Neuron (in vitro differentiated cells): Measurements from ENCODE around the gene ERBB4.

ENCODE experiments used
- H2AFZ ChIP-seq: one replicate; pipeline ENCODE4 v1.6.1; 2013; ENCODE audit warnings: low read depth, mild to moderate bottlenecking, inconsistent platforms, low read length, moderate library complexity
- H3K27me3 ChIP-seq: one replicate; pipeline ENCODE4 v1.6.1; 2013; ENCODE audit warnings: low read length; ENCODE audit not compliant: insufficient read depth
- H3K36me3 ChIP-seq: one replicate; pipeline ENCODE4 v1.6.1; 2013; ENCODE audit warnings: low read length; ENCODE audit not compliant: insufficient read depth
- H3K4me1 ChIP-seq: one replicate; pipeline ENCODE4 v1.6.1; 2013; ENCODE audit warnings: low read length; ENCODE audit not compliant: insufficient read depth
- H3K4me3 ChIP-seq: 2 replicates; pipeline ENCODE4 v1.5.1; 2013; ENCODE audit warnings: mild to moderate bottlenecking, low read length, moderate library complexity
- H3K9me3 ChIP-seq: one replicate; pipeline ENCODE4 v1.6.1; 2013; ENCODE audit warnings: low read length

ERBB4 gene

GRCh38 chr2:211463397-211463796 lies 1075.2 kb downstream of the ERBB4 start:
- H3K4me1 ChIP-seq, result peaks cover 10% of the 10 kb centered on the region
- H3K4me3 ChIP-seq, result no peak overlapping the region
- H3K9me3 ChIP-seq, result peaks cover 2% of the 10 kb centered on the region
- no peaks in the 10 kb centered on the region for H3K36me3 ChIP-seq
- no peak overlapping the region for H2AFZ ChIP-seq
- no peaks in the 10 kb centered on the region for H3K27me3 ChIP-seq

- Histone ChIP-seq H2AFZ (no peak overlapping the region), H3K36me3 (no peaks in the 10 kb centered on the region), H3K27me3 (no peaks in the 10 kb centered on the region), H3K9me3 (peaks cover 2% of the 10 kb centered on the region), H3K4me1 (peaks cover 6% of the 10 kb centered on the region), H3K4me3 (no peak overlapping the region)
Measured at GRCh38 chr2:211458974-211459373, 1079.6 kb downstream of the ERBB4 start.

- Histone ChIP-seq H3K9me3 (peaks cover 2% of the 10 kb centered on the region), H3K4me3 (no peak overlapping the region), H3K4me1 (peaks cover 6% of the 10 kb centered on the region), H3K36me3 (no peaks in the 10 kb centered on the region), H3K27me3 (no peaks in the 10 kb centered on the region), H2AFZ (no peak overlapping the region)
Measured at GRCh38 chr2:211457325-211457724, 1081.3 kb downstream of the ERBB4 start.

GRCh38 chr2:211455216-211455841 lies 1083.3 kb downstream of the ERBB4 start:
- H3K4me1 ChIP-seq, result peaks cover 6% of the 10 kb centered on the region
- H3K27me3 ChIP-seq, result no peaks in the 10 kb centered on the region
- H3K4me3 ChIP-seq, result no peak overlapping the region
- H2AFZ ChIP-seq, result no peak overlapping the region
- no peaks in the 10 kb centered on the region for H3K9me3 ChIP-seq
- H3K36me3 ChIP-seq, result no peaks in the 10 kb centered on the region

GRCh38 chr2:211454679-211455078 lies 1083.9 kb downstream of the ERBB4 start:
- no peaks in the 10 kb centered on the region for H3K27me3 ChIP-seq
- H3K9me3 ChIP-seq, result no peaks in the 10 kb centered on the region
- no peaks in the 10 kb centered on the region for H3K36me3 ChIP-seq
- no peak overlapping the region for H2AFZ ChIP-seq
- H3K4me1 ChIP-seq, result peaks cover 6% of the 10 kb centered on the region
- H3K4me3 ChIP-seq, result no peak overlapping the region

- H3K9me3 ChIP-seq, result no peaks in the 10 kb centered on the region
- no peak overlapping the region for H2AFZ ChIP-seq
- peaks cover 6% of the 10 kb centered on the region for H3K4me1 ChIP-seq
- no peaks in the 10 kb centered on the region for H3K36me3 ChIP-seq
- H3K4me3 ChIP-seq, result no peak overlapping the region
- H3K27me3 ChIP-seq, result no peaks in the 10 kb centered on the region
Measured at GRCh38 chr2:211453311-211453887, 1085.2 kb downstream of the ERBB4 start.

GRCh38 chr2:211451642-211452041 lies 1087.0 kb downstream of the ERBB4 start:
- Histone ChIP-seq H3K36me3 (no peaks in the 10 kb centered on the region), H3K9me3 (no peaks in the 10 kb centered on the region), H3K4me1 (peaks cover 6% of the 10 kb centered on the region), H3K27me3 (no peaks in the 10 kb centered on the region), H3K4me3 (no peak overlapping the region), H2AFZ (no peak overlapping the region)

GRCh38 chr2:211449819-211450218 lies 1088.8 kb downstream of the ERBB4 start:
- Histone ChIP-seq H3K27me3 (no peaks in the 10 kb centered on the region), H2AFZ (no peak overlapping the region), H3K9me3 (no peaks in the 10 kb centered on the region), H3K36me3 (no peaks in the 10 kb centered on the region), H3K4me3 (no peak overlapping the region), H3K4me1 (peaks cover 3% of the 10 kb centered on the region)

- no peak overlapping the region for H3K4me3 ChIP-seq
- no peak overlapping the region for H2AFZ ChIP-seq
- H3K9me3 ChIP-seq, result no peaks in the 10 kb centered on the region
- no peaks in the 10 kb centered on the region for H3K27me3 ChIP-seq
- H3K4me1 ChIP-seq, result no peaks in the 10 kb centered on the region
- no peaks in the 10 kb centered on the region for H3K36me3 ChIP-seq
Measured at GRCh38 chr2:211447548-211447947, 1091.1 kb downstream of the ERBB4 start.

GRCh38 chr2:211440107-211440506 lies 1098.5 kb downstream of the ERBB4 start:
- H3K4me1 ChIP-seq, result no peaks in the 10 kb centered on the region

GRCh38 chr2:211439011-211439410 lies 1099.6 kb downstream of the ERBB4 start:
- Histone ChIP-seq H3K4me1 (no peaks in the 10 kb centered on the region), H3K9me3 (no peaks in the 10 kb centered on the region), H3K36me3 (no peaks in the 10 kb centered on the region)

More at GRCh38 chr2:211440107-211440506, 1098.5 kb downstream of the ERBB4 start:
- H3K27me3 ChIP-seq, result no peaks in the 10 kb centered on the region
- no peaks in the 10 kb centered on the region for H3K9me3 ChIP-seq
- no peaks in the 10 kb centered on the region for H3K36me3 ChIP-seq
- H3K4me3 ChIP-seq, result no peak overlapping the region
- no peak overlapping the region for H2AFZ ChIP-seq

GRCh38 chr2:211437396-211437795 lies 1101.2 kb downstream of the ERBB4 start:
- no peaks in the 10 kb centered on the region for H3K27me3 ChIP-seq
- H3K36me3 ChIP-seq, result no peaks in the 10 kb centered on the region
- H3K4me3 ChIP-seq, result no peak overlapping the region
- no peak overlapping the region for H2AFZ ChIP-seq
- H3K9me3 ChIP-seq, result no peaks in the 10 kb centered on the region
- H3K4me1 ChIP-seq, result no peaks in the 10 kb centered on the region

More at GRCh38 chr2:211439011-211439410, 1099.6 kb downstream of the ERBB4 start:
- H3K4me3 ChIP-seq, result no peak overlapping the region
- no peak overlapping the region for H2AFZ ChIP-seq
- H3K27me3 ChIP-seq, result no peaks in the 10 kb centered on the region

GRCh38 chr2:211436182-211436581 lies 1102.4 kb downstream of the ERBB4 start:
- no peak overlapping the region for H3K4me3 ChIP-seq
- no peaks in the 10 kb centered on the region for H3K9me3 ChIP-seq
- no peak overlapping the region for H2AFZ ChIP-seq
- no peaks in the 10 kb centered on the region for H3K36me3 ChIP-seq
- H3K4me1 ChIP-seq, result no peaks in the 10 kb centered on the region
- no peaks in the 10 kb centered on the region for H3K27me3 ChIP-seq

GRCh38 chr2:211435331-211435730 lies 1103.3 kb downstream of the ERBB4 start:
- Histone ChIP-seq H3K36me3 (no peaks in the 10 kb centered on the region), H3K9me3 (no peaks in the 10 kb centered on the region), H3K4me3 (no peak overlapping the region), H3K27me3 (no peaks in the 10 kb centered on the region), H2AFZ (no peak overlapping the region), H3K4me1 (no peaks in the 10 kb centered on the region)
